AG08395 (cell line): Measurements from ENCODE around the gene APP.
A peak's percentile ranks its signal among the peaks of the same experiment; 100 is the strongest.

Experiments
- DNase-seq: peaks from one replicate; pipeline ENCODE4 v3.0.0; 2012; ENCODE audit warnings: mixed read lengths, low spot score

Gene APP

DNA sequence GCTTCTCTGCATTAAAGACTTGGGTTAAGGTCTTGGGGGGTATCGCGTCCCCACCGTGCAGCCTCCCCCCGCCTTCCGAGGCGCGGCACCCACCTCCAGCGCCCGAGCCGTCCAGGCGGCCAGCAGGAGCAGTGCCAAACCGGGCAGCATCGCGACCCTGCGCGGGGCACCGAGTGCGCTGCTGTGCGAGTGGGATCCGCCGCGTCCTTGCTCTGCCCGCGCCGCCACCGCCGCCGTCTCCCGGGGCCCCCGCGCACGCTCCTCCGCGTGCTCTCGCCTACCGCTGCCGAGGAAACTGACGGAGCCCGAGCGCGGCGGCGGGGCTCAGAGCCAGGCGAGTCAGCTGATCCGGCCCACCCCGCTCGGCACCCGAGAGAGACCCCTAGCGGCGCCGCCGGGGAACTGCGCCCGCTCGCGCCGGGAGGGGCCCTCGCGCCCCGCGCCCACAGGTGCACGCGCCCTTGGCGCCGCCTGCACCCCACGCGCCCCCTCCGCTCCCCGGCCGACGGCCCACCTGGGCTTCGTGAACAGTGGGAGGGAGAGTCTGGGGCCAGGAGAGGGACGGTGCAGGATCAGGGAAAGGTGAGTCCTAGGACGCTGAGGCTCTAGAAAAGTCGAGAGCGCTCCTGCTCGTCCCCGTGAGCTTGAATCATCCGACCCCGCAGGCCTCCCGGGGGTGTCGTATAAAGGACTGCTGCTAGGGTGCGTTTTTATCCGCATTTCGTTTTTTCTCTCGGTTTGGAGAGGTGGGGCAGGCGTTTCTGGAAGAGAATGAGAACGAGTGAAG lies at the start of gene APP:
Gene APP (minus strand): TSS at position 300 of the 787 bp plus-strand sequence. CDS start 150 bp downstream, at position 150.
- DNase-seq, result peak; percentile 95

GRCh38 chr21:26212220-26212619 lies 41.6 kb upstream of the APP start:
- no peak for DNase-seq

- DNase-seq, result no peak
Measured at GRCh38 chr21:26210614-26211013, 40.0 kb upstream of the APP start.

DNA sequence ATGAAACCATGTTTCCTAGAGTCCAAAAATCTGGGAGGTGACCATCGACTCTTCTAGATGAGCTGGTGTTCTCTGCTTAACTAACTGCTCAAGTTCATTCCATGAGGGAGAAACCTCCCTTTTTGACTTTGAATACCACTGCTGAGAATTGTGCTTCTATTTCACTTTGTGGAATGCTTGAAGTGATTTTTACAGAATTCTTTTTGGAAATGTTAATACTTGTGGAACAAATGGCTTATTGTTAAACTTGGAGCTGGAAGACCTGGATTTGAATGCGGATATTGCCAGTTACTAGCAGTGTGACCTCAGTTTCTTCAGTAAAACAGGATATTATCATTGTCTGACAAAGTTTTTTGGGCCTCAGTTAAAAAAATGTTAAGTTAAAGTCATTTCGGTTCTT lies 36.5 kb upstream of the APP start:
- DNase-seq, result no peak

GRCh38 chr21:26199456-26199855 lies 28.9 kb upstream of the APP start:
- peak; percentile 53 for DNase-seq

DNA sequence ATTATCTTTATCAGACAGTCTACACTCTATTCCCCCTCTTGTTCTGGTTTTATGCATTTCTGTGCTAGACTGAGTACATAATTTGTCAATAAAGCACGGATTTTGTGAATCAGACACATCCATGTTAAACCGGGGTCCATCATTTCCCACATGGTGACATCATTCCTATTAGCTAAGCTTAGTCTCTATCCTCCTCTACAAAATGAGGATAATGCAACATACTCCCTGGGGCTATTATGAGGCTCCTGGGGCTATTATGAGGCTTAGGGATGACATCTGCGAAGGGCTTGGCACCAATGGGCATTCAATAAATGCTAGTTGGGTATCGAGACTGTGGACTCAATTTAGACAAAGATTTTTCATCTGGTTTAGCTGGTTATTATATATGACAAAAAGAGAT lies 25.1 kb upstream of the APP start:
- no peak for DNase-seq

GRCh38 chr21:26194811-26195251 lies 24.3 kb upstream of the APP start:
- peak; percentile 74 for DNase-seq

- peak; percentile 31 for DNase-seq
Measured at GRCh38 chr21:26194326-26194725, 23.8 kb upstream of the APP start.

- DNase-seq, result no peak
Measured at GRCh38 chr21:26191609-26192008, 21.0 kb upstream of the APP start.

- no peak for DNase-seq
Measured at GRCh38 chr21:26188422-26188821, 17.9 kb upstream of the APP start.

GRCh38 chr21:26185446-26185845 lies 14.9 kb upstream of the APP start:
- no peak for DNase-seq

DNA sequence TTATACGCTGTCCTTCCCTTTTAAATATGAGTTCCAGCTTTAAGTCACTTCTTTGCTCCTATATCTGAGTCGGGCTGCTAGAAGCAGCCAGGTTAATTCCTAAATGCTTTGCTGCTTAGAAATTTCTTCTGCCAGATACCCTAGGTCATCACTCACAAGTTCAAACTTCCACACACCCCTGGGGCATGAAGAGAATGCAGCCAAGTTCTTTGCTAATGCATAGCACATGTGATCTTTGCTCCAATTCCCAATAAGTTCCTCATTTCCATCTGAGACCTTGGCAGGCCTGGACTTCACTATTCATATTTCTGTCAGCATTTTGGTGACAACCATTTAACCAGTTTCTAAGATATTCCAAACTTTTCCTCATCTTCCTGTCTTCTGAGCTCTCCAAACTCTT lies 14.5 kb upstream of the APP start:
- no peak for DNase-seq

GRCh38 chr21:26179501-26179900 lies 8.9 kb upstream of the APP start:
- no peak for DNase-seq

- no peak for DNase-seq
Measured at GRCh38 chr21:26177746-26178426, 7.3 kb upstream of the APP start.

DNA sequence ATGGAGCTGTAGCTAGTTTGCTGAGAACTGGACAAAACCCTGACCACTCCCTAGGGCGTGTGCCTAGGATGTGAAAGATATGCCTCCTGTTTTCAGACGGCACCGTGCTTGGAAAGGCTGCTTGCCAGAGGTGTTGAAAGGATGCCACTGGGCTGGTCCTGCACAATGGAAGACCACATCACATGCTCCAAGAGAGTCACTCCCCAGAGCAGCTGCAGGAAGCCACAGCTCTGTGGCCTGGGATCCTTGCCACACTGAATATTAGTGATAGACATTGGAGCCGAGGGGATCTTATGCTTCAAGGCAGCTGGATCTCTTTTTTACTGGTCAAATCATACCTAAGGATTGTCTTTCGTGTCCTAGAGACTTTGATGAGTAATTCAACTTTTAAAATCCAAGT lies 6.6 kb upstream of the APP start:
- peak; percentile 26 for DNase-seq

DNA sequence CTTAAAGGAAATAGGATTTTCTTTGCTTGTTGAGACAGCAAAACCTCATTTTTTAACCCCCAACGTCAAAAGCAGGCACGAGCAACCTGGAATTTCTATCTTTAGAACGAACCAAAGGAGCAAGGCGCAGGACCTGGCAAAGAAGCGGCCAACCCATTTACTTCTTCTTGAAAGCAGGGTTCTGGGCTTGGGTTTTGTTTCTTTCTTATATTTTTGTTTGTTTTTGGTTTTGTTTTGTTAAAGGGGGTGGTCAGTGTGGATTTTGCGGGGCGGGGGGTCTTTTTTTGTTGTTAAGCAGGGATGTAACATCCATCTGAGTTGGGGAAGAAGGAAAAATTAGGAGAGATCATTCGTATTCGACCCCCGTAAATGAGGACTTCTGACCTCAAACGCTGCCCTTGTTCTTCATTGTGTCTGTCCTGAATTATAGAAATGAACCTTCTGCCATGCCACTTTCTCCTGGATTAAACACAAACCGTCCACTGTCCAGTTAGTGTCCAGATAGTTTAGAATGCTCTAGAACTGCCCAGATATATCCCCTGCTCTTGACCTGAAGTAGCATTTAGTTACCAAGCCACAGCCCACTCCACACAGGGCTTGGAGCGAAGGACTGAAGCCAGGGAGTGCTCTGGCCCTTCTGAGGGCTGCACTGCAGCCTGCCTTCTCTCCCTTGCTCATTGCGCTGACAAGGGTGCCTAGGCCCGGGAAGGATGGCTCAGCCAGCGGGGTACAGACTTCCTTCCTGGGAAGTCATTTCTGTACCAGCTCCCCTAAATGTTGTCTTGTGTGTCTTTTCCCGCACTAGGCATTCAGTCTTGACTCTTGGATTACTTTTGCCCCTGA lies 909 bp upstream of the APP start:
- DNase-seq, result no peak

DNA sequence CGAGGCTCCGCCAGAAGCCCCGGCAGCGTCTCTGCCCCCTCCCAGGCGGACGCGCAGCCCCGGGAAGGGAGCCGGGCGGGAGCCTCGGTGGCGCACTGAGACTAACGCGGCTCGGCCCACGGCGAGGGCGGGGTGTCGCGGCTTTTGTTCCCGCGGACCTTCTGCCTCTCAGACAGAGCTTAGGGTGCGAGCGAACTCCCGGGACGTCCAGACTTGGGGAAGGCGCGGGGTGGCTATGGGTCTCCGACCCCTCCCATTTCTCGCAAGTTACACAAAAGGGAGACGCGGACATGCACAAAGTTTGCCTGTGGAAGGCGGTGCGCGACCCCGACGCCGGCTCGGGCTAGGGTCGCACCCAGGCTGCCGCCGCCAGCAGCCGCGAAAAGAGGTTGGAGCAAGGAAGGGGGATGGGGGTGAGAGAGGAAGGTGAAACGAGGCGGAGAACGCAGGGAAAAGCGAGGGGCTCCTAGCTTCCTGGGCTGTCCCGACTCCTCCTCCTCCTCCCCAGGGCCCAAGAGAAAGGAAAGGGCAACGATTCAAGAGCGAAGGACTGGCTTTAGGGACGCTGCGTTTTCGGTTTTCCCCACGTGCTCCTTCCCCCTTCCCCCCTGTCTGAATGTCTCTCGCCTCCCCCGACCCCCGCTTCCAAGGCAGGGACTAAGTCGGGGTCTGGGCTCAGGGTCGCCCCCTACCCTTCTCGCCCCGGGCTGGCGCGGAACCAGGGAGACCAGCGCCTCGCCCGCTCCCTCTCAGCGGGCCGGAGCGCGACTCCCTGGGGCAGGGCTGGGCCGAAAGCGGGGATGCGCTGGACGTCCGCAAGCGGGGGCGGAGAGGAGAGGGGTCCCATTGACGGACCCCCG lies 729 bp downstream of the APP start:
- peak; percentile 68 for DNase-seq

DNA sequence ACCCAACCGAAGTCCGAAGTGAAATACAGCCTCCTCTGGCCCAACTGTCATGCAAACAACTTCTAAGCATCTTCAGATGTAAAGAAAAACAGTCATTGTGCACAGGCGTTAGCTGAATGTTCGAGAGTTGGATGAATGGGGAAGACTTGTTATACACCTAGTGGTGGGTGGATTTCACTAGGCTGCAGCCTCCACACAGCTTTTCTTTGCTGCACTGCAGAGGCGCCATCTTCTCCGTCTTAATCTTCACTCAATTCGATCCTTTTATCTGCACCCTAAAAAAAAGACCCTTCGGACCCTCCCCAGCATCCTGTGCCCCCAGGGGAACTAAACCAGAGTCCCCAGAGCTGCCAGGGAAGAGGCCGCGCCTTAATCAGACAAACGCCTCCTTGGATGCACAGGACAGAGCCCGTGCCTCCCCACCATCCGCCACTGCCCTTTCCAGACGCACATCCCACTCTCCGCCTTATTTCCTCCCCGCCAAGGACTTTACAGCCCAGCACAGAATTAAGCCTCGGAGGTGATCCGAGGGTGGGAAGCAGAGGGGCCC lies 1.4 kb downstream of the APP start:
- DNase-seq, result peak; percentile 74

DNA sequence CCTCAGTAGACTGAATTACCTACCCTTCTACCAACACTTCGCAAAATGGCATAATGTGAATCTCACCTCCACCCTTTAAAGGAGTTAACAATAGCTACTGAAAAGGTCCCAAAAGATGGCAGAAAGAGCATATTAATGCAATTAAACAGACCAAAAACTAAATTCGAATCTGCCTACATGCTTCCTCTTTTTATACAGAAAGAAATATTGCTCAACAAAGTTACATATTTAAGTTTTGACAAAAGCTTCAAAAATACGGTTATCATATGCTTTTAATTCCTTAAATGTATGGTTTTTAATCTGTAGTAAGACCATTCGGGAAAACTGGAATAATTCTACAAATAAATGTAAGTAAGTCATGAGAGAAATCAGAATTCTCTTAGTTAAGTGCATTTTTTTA lies 2.2 kb downstream of the APP start:
- DNase-seq, result no peak

- no peak for DNase-seq
Measured at GRCh38 chr21:26167593-26167992, 3.0 kb downstream of the APP start.

GRCh38 chr21:26165331-26165730 lies 5.2 kb downstream of the APP start:
- no peak for DNase-seq
